ENCODE results near the gene MIER3. TPM values are rescaled to one million over a fixed set of nuclear protein-coding genes. Genes with fewer than 3 reads are reported as not detected.

The MIER3 gene
- polyA plus RNA-seq, 1 of the 3 experiments (the other 2 are of a cell fraction): 3.8 TPM

DNA sequence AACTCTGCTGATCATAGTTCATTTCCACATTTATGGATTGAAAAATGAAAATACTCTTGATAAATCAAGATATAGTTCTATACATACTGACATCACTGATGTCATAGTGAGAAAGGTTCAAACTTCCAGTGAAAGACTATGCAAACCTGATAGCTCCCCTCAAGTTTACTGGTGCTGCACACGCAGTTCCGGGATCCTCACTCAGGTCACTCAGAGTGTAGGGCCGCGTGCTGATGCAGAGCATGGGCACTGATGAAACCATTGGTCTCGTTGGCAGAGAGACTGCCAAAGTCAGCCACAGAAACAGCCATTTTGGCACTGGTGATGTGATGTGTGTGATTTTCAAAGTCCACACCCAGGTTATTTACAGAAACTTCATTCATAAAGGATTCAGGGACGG is 29.0 kb downstream of the MIER3 start:
- Histone ChIP-seq H4K20me1 (ENCODE audit: insufficient read depth) (no peaks in the 10 kb centered on the region), H2AFZ (ENCODE audit: low read depth) (no peak overlapping the region), H3K9me3 (no peaks in the 10 kb centered on the region), H3F3A (replicated peaks; ENCODE audit: insufficient read depth) (peaks cover 15% of the 10 kb centered on the region), H3K9ac (no peak overlapping the region), H3K27ac (ENCODE audit: low read depth in 2 of 2, low read length in 1 of 2) (no peak overlapping the region), H3K4me3 (ENCODE audit: low read depth in 2 of 2, low read length in 1 of 2) (no peak overlapping the region), H3K4me2 (no peak overlapping the region), H3K79me2 (ENCODE audit: insufficient read depth) (no peaks in the 10 kb centered on the region; the same call in 1 of the 2 replicates), H3K36me3 (replicated peaks in 1 of 2; ENCODE audit: control insufficient read depth in 1 of 2, insufficient read depth in 2 of 2, low read length in 1 of 2) (peaks cover 84 to 91% of the 10 kb centered on the region in 2 experiments), H3K4me1 (ENCODE audit: control insufficient read depth in 1 of 2, insufficient read depth in 2 of 2, low read depth in 1 of 2, low read length in 1 of 2) (no peaks in the 10 kb centered on the region; a peak in 1 of 4 replicates), H3K27me3 (ENCODE audit: insufficient read depth) (no peaks in the 10 kb centered on the region), H3K9me2 (no peaks in the 10 kb centered on the region)
- WGBS (ENCODE audit: low lambda C conversion rate): 98% methylated on average over 6 of the region's 6 CpGs
- ChIA-PET POLR2A (no interaction called here), CTCF (interaction anchor here (0.6 to 1.4 kb wide), 3 partner anchors 10 to 653 kb away, joined by 3 to 4 read pairs (median 4); no protein-coding TSS in a partner anchor)
- no peak for DNase-seq
- TF ChIP-seq, protein P1, sequence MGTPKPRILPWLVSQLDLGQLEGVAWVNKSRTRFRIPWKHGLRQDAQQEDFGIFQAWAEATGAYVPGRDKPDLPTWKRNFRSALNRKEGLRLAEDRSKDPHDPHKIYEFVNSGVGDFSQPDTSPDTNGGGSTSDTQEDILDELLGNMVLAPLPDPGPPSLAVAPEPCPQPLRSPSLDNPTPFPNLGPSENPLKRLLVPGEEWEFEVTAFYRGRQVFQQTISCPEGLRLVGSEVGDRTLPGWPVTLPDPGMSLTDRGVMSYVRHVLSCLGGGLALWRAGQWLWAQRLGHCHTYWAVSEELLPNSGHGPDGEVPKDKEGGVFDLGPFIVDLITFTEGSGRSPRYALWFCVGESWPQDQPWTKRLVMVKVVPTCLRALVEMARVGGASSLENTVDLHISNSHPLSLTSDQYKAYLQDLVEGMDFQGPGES (IDR thresholded peaks at IDR 0.05; ENCODE audit: low read depth, low read length): no peak
- TF ChIP-seq, protein P2, sequence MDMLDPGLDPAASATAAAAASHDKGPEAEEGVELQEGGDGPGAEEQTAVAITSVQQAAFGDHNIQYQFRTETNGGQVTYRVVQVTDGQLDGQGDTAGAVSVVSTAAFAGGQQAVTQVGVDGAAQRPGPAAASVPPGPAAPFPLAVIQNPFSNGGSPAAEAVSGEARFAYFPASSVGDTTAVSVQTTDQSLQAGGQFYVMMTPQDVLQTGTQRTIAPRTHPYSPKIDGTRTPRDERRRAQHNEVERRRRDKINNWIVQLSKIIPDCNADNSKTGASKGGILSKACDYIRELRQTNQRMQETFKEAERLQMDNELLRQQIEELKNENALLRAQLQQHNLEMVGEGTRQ (IDR thresholded peaks at IDR 0.05; ENCODE audit: borderline replicate concordance, low read depth, low read length): no peak
- TF ChIP-seq GATA2 (CRISPR knock-in tag; IDR thresholded peaks at IDR 0.05) (no peak), SIN3A (IDR thresholded peaks at IDR 0.05; ENCODE audit: borderline replicate concordance, low read depth, low read length) (no peak), TCF12 (IDR thresholded peaks at IDR 0.05) (no peak), FOXM1 (IDR thresholded peaks at IDR 0.05; ENCODE audit: low read depth) (no peak), EP300 (IDR thresholded peaks at IDR 0.05; ENCODE audit: borderline replicate concordance in 1 of 2, low read depth in 1 of 2, low read length in 1 of 2) (no peak), POLR2AphosphoS5 (IDR thresholded peaks at IDR 0.05; ENCODE audit: low read depth, low read length) (no peak), JUND (IDR thresholded peaks at IDR 0.05) (no peak), CHD2 (IDR thresholded peaks at IDR 0.05; ENCODE audit: low read length, partially characterized antibody) (no peak), USF1 (IDR thresholded peaks at IDR 0.05; ENCODE audit: borderline replicate concordance, low read depth) (no peak), CTCF (IDR thresholded peaks at IDR 0.05) (no peak), MEF2A (IDR thresholded peaks at IDR 0.05; ENCODE audit: borderline replicate concordance, low read depth) (no peak)
